CD4-positive, alpha-beta T cell (primary cell): ENCODE results near the gene ITIH2. TPM values are rescaled to one million over a fixed set of nuclear protein-coding genes. Genes with fewer than 3 reads are reported as not detected.

Experiments
- ATAC-seq: fragments of 200-7000 bp; cut with Tn5 transposase; one replicate; pipeline ENCODE4 v1.10.0; 2022; ENCODE audit warnings: mild to moderate bottlenecking; ENCODE audit not compliant: poor library complexity
- CTCF ChIA-PET: fragments of 350-600 bp; sonication (Branson Sonifier 250); formaldehyde crosslinking; loops from one replicate; lab custom pipeline; 2021; ENCODE audit warnings: antibody characterized with exemption, inconsistent platforms; lab: Charles Lee
- POLR2A ChIA-PET: fragments of 350-600 bp; sonication (Branson Sonifier 250); formaldehyde crosslinking; loops from one replicate; lab custom pipeline; 2021; ENCODE audit warnings: antibody characterized with exemption, inconsistent platforms; lab: Charles Lee
- DNase-seq, 14 experiments: peaks; one replicate each; pipeline ENCODE4 v3.0.0-alpha.2; 2013 to 2020; ENCODE audit warnings: mixed read lengths in 2 of 14
- H3K27ac ChIP-seq, 2 donors: one replicate each; pipeline versions ENCODE4 v1.5.1 to v1.7.0; 2013; ENCODE audit warnings: low read length in 2 of 2, low read depth in 1 of 2, mild to moderate bottlenecking in 1 of 2
- H3K27me3 ChIP-seq, 2 experiments: 1 replicate in 1 of 2; 2 replicates in 1 of 2; pipeline versions ENCODE4 v1.6.1 to v1.7.0; 2013; ENCODE audit warnings: low read length in 2 of 2, control low read depth in 1 of 2, mild to moderate bottlenecking in 1 of 2, moderate library complexity in 1 of 2; ENCODE audit not compliant: insufficient read depth in 2 of 2, control insufficient read depth in 1 of 2
- H3K36me3 ChIP-seq: one replicate; pipeline ENCODE4 v1.6.1; 2013; ENCODE audit warnings: low read length, control low read depth; ENCODE audit not compliant: insufficient read depth
- H3K4me1 ChIP-seq: one replicate; pipeline ENCODE4 v1.6.1; 2013; ENCODE audit warnings: low read length, control low read depth; ENCODE audit not compliant: insufficient read depth
- H3K4me3 ChIP-seq: one replicate; pipeline ENCODE4 v1.5.1; 2013; ENCODE audit warnings: mild to moderate bottlenecking, low read length, moderate library complexity
- H3K9me3 ChIP-seq, 2 experiments: 1 replicate in 1 of 2; 2 replicates in 1 of 2; pipeline versions ENCODE4 v1.6.1 to v1.7.0; 2013; ENCODE audit warnings: low read length in 2 of 2, mild to moderate bottlenecking in 2 of 2, control low read depth in 1 of 2, moderate library complexity in 1 of 2; ENCODE audit not compliant: control insufficient read depth in 1 of 2, insufficient read depth in 1 of 2
- H3K27ac Mint-ChIP-seq: one replicate; pipeline ENCODE4 v1.8.0; 2020; ENCODE audit warnings: mixed read lengths
- H3K27me3 Mint-ChIP-seq: one replicate; pipeline ENCODE4 v1.8.0; 2021; ENCODE audit warnings: mixed read lengths
- H3K36me3 Mint-ChIP-seq: one replicate; pipeline ENCODE4 v1.8.0; 2021; ENCODE audit warnings: low read depth, mixed read lengths
- H3K4me1 Mint-ChIP-seq: one replicate; pipeline ENCODE4 v1.8.0; 2021; ENCODE audit warnings: low read depth, mixed read lengths
- H3K4me3 Mint-ChIP-seq: one replicate; pipeline ENCODE4 v1.8.0; 2020; ENCODE audit warnings: mild to moderate bottlenecking, mixed read lengths
- H3K9me3 Mint-ChIP-seq: one replicate; pipeline ENCODE4 v1.8.0; 2020; ENCODE audit warnings: mixed read lengths
- CTCF ChIP-seq: fragments of 200-600 bp; IDR thresholded peaks from one replicate; pipeline ENCODE4 v1.8.0; 2022; ENCODE audit warnings: antibody characterized with exemption, mild to moderate bottlenecking
- intact Hi-C, 2 experiments: fragments of 100-400 bp; cut with DNase I in 1 of 2; cut with micrococcal nuclease in 1 of 2; formaldehyde crosslinking; loops; one replicate each; pipeline versions ENCODE4 v1.15.1 to v1.9.0; 2023 to 2025; cut with DNase I, micrococcal nuclease
- total RNA-seq, 174 experiments: library from RNA in 2 of 174; stranded (reverse) in 2 of 174; gene quantifications; one replicate each; pipeline ENCODE4 v1.2.3 and lab custom pipeline; 2021 to 2026

ITIH2 gene
- total RNA-seq, 2 experiments from 2014 or later: not detected

- Mint-ChIP-seq H3K27ac (no peak overlapping the region), H3K4me3 (no peak overlapping the region), H3K4me1 (no peaks in the 10 kb centered on the region), H3K36me3 (no peaks in the 10 kb centered on the region), H3K9me3 (no peaks in the 10 kb centered on the region), H3K27me3 (peaks cover 45% of the 10 kb centered on the region)
- no peak for TF ChIP-seq CTCF
- Histone ChIP-seq H3K9me3 (no peaks in the 10 kb centered on the region), H3K27me3 (peaks cover 0 to 31% of the 10 kb centered on the region in 2 experiments), H3K36me3 (no peaks in the 10 kb centered on the region), H3K4me3 (no peak overlapping the region), H3K4me1 (no peaks in the 10 kb centered on the region), H3K27ac (no peak overlapping the region)
- DNase-seq (no peak), ATAC-seq (no peak)
- ChIA-PET CTCF (no interaction called here), POLR2A (no interaction called here)
- intact Hi-C loops: no loop called here
Observed at GRCh38 chr10:7707102-7707501, 4.0 kb downstream of the ITIH2 start.

GRCh38 chr10:7707858-7708622 lies 4.9 kb downstream of the ITIH2 start:
- ChIA-PET POLR2A (no interaction called here), CTCF (no interaction called here)
- H3K36me3 Mint-ChIP-seq: no peaks in the 10 kb centered on the region
- Histone ChIP-seq H3K27ac (no peak overlapping the region), H3K36me3 (no peaks in the 10 kb centered on the region), H3K4me1 (no peaks in the 10 kb centered on the region), H3K4me3 (no peak overlapping the region), H3K9me3 (no peaks in the 10 kb centered on the region), H3K27me3 (peaks cover 0 to 23% of the 10 kb centered on the region in 2 experiments)
- TF ChIP-seq CTCF: no peak
- no peaks in the 10 kb centered on the region for H3K4me1 Mint-ChIP-seq
- H3K27ac Mint-ChIP-seq: no peak overlapping the region
- no peak for DNase-seq
- H3K9me3 Mint-ChIP-seq: no peaks in the 10 kb centered on the region
- no peak for ATAC-seq
- no peak overlapping the region for H3K4me3 Mint-ChIP-seq
- intact Hi-C loops: no loop called here
- peaks cover 43% of the 10 kb centered on the region for H3K27me3 Mint-ChIP-seq

GRCh38 chr10:7708832-7709231 lies 5.7 kb downstream of the ITIH2 start:
- H3K27me3 Mint-ChIP-seq: peaks cover 38% of the 10 kb centered on the region
- Histone ChIP-seq H3K9me3 (no peaks in the 10 kb centered on the region), H3K4me1 (no peaks in the 10 kb centered on the region), H3K27ac (no peak overlapping the region), H3K36me3 (no peaks in the 10 kb centered on the region), H3K27me3 (peaks cover 0 to 15% of the 10 kb centered on the region in 2 experiments), H3K4me3 (no peak overlapping the region)
- TF ChIP-seq CTCF: no peak
- H3K27ac Mint-ChIP-seq: no peak overlapping the region
- no peaks in the 10 kb centered on the region for H3K36me3 Mint-ChIP-seq
- ATAC-seq (no peak), DNase-seq (no peak)
- ChIA-PET CTCF (no interaction called here), POLR2A (no interaction called here)
- no peak overlapping the region for H3K4me3 Mint-ChIP-seq
- intact Hi-C loops: no loop called here
- no peaks in the 10 kb centered on the region for H3K4me1 Mint-ChIP-seq
- no peaks in the 10 kb centered on the region for H3K9me3 Mint-ChIP-seq
